AG04450 (cell line): ENCODE data around the gene FAM124A. TPM values are rescaled to one million over a fixed set of nuclear protein-coding genes. Genes with fewer than 3 reads are reported as not detected.

Experiments
- CTCF ChIA-PET: fragments of 300-600, 350-600 bp; formaldehyde crosslinking; extraction: SDS; loops from one replicate; lab custom pipeline; 2022; ENCODE audit warnings: antibody characterized with exemption, inconsistent platforms; lab: Charles Lee
- POLR2A ChIA-PET: fragments of 350-600 bp; formaldehyde crosslinking; extraction: SDS; loops from one replicate; lab custom pipeline; 2021; ENCODE audit warnings: antibody characterized with exemption, inconsistent platforms; lab: Yijun Ruan, JAX
- DNase-seq: peaks from one replicate; pipeline ENCODE4 v3.0.0-alpha.2; 2011; ENCODE audit warnings: low read depth, low spot score
- H3K27ac ChIP-seq: one replicate; pipeline ENCODE4 v1.5.1; 2012; ENCODE audit warnings: low read depth, low read length, control low read depth
- H3K27me3 ChIP-seq: one replicate; pipeline ENCODE4 v1.6.0; 2012; ENCODE audit warnings: low read length; ENCODE audit not compliant: control insufficient read depth, insufficient read depth
- H3K4me3 ChIP-seq: 2 replicates; pipeline ENCODE4 v1.5.1; 2011; ENCODE audit warnings: mild to moderate bottlenecking, low read depth, low read length, control low read depth
- H3K9me3 ChIP-seq: 2 replicates; pipeline ENCODE4 v1.5.1; 2012; ENCODE audit warnings: low read length; ENCODE audit not compliant: control insufficient read depth, insufficient read depth
- CTCF ChIP-seq: IDR thresholded peaks from 2 replicates; pipeline ENCODE4 v1.5.1; 2011; ENCODE audit warnings: low read depth, low read length, control low read depth, inconsistent platforms
- polyA plus RNA-seq: library from polyadenylated mRNA; depleted of rRNA; stranded (reverse); fragments of >200 nt; gene quantifications from 2 replicates; pipeline ENCODE4 v1.2.3, GENCODE V29; 2011

The FAM124A gene
- polyA plus RNA-seq, 1 experiment, result 0.14 TPM

- ChIA-PET CTCF (interaction anchor here (0.7 kb wide), 1 partner anchor 45 kb away, joined by 3 read pairs; no protein-coding TSS in a partner anchor), POLR2A (no interaction called here)
- H3K27me3 ChIP-seq, result peaks cover 9% of the 10 kb centered on the region
- no peaks in the 10 kb centered on the region for H3K9me3 ChIP-seq
- H3K27ac ChIP-seq, result no peak overlapping the region
- H3K4me3 ChIP-seq, result no peak overlapping the region
- no peak for TF ChIP-seq CTCF
- DNase-seq, result no peak
Observed at GRCh38 chr13:51240958-51241357, 18.8 kb downstream of the FAM124A start.

DNA sequence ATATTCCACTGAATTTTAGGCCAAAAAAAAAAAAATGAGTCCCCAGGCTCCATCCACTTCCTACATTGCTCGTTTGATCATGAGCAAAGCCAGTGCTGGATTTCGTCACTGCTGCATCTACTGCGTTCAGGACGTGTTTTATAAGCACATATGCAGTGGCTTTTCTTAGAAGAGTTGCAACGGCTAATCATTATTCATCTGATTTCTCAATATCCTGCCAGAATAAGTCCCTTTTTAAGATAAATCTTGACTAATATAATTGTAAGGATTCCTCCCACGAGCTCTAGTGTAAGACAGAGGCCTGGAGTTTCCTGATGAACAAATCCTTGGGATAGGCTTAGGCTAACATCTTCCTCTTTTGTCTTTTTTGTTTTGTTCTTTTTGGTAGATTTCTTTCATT is 19.5 kb downstream of the FAM124A start:
- CTCF ChIA-PET, result interaction anchor here (0.9 kb wide), 1 partner anchor 44 kb away, joined by 5 read pairs; no protein-coding TSS in a partner anchor
- H3K4me3 ChIP-seq, result no peak overlapping the region
- peaks cover 9% of the 10 kb centered on the region for H3K27me3 ChIP-seq
- no peak for TF ChIP-seq CTCF
- H3K9me3 ChIP-seq, result no peaks in the 10 kb centered on the region
- POLR2A ChIA-PET, result no interaction called here
- H3K27ac ChIP-seq, result no peak overlapping the region
- no peak for DNase-seq

- ChIA-PET CTCF (no interaction called here), POLR2A (no interaction called here)
- no peak for DNase-seq
- no peaks in the 10 kb centered on the region for H3K9me3 ChIP-seq
- H3K27ac ChIP-seq, result no peak overlapping the region
- no peak for TF ChIP-seq CTCF
- H3K27me3 ChIP-seq, result peaks cover 11% of the 10 kb centered on the region
- H3K4me3 ChIP-seq, result no peak overlapping the region
Observed at GRCh38 chr13:51243227-51243626, 21.0 kb downstream of the FAM124A start.

DNA sequence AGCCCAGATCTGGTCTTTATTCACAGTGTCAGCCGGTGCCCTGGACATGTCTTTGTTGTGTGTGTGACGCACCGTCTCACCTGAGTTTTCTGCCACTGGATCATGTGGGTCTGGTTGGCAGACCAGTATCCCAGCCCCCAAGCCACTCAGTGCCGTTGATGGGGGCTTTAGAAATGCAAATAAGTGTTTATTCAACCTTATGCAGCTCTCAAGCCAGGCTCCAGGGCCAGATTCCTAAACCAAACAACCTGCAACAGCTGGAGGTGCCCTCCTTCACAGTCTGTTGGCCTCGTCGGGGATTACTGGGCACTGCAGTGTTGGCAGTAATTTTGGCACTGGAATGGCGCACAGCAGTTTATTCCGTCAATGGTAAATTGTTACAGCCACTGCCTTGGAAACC is 21.6 kb downstream of the FAM124A start:
- no peak overlapping the region for H3K4me3 ChIP-seq
- no peak overlapping the region for H3K27ac ChIP-seq
- no peaks in the 10 kb centered on the region for H3K9me3 ChIP-seq
- no peak for TF ChIP-seq CTCF
- CTCF ChIA-PET, result no interaction called here
- POLR2A ChIA-PET, result no interaction called here
- H3K27me3 ChIP-seq, result peaks cover 12% of the 10 kb centered on the region
- no peak for DNase-seq

DNA sequence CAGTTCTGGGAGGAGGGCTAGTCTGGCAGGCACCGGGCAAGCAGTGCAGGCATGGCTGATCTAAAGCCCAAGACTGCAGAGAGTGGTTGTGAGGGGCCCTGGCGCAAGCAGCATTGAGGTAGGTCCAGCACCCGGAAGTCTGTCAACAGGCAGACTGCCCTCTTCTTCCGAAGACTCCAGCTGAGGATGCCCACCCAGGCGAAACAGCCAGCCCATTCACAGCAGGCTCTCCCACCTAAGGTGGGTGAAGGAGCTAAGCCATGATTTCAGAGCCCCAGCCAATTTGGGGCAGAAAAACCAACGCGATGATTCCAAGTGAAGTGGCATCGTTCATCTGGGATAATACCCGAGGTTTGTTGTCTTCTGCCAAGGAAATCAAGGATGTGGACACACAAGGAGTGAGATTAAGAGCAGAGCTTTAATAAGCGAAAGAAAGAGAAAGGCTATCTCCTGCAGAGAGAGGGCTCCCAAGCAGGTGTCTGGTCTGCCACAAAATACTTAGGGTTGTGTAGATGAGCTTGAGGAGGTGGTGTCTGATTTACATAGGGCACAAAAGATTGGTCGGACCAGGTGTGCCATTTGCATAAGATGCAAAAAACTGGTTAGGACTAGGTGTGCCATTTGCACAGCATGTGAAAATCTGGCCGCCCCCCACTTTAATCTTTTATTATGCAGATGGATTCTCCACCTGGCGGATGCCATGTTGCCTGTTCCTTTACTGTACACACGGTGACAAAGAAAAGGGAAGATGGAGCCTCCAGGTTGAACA is 22.6 kb downstream of the FAM124A start:
- no peak for DNase-seq
- Histone ChIP-seq H3K27ac (no peak overlapping the region), H3K9me3 (no peaks in the 10 kb centered on the region), H3K27me3 (peaks cover 11% of the 10 kb centered on the region), H3K4me3 (no peak overlapping the region)
- POLR2A ChIA-PET, result no interaction called here
- no peak for TF ChIP-seq CTCF
- CTCF ChIA-PET, result no interaction called here
